ENCODE measurements around the gene ST7. TPM values are rescaled to one million over a fixed set of nuclear protein-coding genes. Genes with fewer than 3 reads are reported as not detected.
A peak's percentile ranks its signal among the peaks of the same experiment; 100 is the strongest.

ST7 gene
- total RNA-seq, 2 experiments from 2014 or later = 4.9 to 5.4 TPM

GRCh38 chr7:117012696-117013095 lies 59.4 kb downstream of the ST7 start:
- peak; percentile 59 for ATAC-seq (ENCODE audit: poor library complexity)

DNA sequence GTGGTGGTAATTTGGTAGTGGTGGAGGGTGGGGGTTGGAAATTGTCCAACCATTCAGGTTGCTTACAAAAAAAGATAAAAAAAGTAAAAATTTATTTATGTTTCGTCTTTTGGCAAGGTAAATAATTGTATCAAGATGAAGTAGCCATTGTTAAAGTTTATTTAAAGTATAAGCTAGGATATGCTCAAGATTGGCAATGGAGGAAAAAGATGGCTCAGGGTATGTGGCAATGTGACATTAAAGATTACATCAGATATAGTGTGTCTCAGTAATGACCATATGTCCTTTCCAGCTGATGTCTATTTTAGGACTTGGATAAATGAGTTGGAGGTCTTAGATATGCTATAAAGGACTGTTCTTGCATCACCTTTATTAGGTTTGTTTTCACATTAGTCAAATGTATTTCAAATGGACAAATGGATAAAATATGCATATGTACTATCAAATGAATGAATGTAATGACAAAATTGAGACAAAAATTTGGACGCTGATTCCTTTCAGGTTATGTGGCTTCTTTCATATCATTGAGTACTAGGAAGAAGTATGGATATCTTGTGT lies 60.9 kb downstream of the ST7 start:
- no peaks in the 10 kb centered on the region for H3K9me3 ChIP-seq (ENCODE audit: control insufficient read depth in 1 of 2, insufficient read depth in 1 of 2, low read length in 2 of 2)
- no peaks in the 10 kb centered on the region for H3K36me3 Mint-ChIP-seq (ENCODE audit: low read depth)
- no peak overlapping the region for H3K27ac Mint-ChIP-seq
- H3K27me3 ChIP-seq (ENCODE audit: control insufficient read depth in 1 of 2, insufficient read depth in 2 of 2, low read length in 2 of 2) = no peaks in the 10 kb centered on the region
- CTCF ChIA-PET = no interaction called here
- H3K27ac ChIP-seq (ENCODE audit: low read depth in 1 of 2, low read length in 2 of 2) = no peak overlapping the region
- DNase-seq = no peak
- no peak overlapping the region for H3K4me3 ChIP-seq (ENCODE audit: low read length)
- H3K4me1 ChIP-seq (ENCODE audit: insufficient read depth, low read length) = peaks cover 18% of the 10 kb centered on the region
- no peak for TF ChIP-seq CTCF (IDR thresholded peaks at IDR 0.05)
- no peak for ATAC-seq (ENCODE audit: poor library complexity)
- H3K4me3 Mint-ChIP-seq = no peak overlapping the region
- POLR2A ChIA-PET = interaction anchor here (0.7 kb wide), 1 partner anchor 97 kb away, joined by 3 read pairs; no protein-coding TSS in a partner anchor
- no peaks in the 10 kb centered on the region for H3K9me3 Mint-ChIP-seq
- H3K36me3 ChIP-seq (ENCODE audit: insufficient read depth, low read length) = no peaks in the 10 kb centered on the region
- no peaks in the 10 kb centered on the region for H3K27me3 Mint-ChIP-seq
- intact Hi-C loops (cut with DNase I, micrococcal nuclease) = no loop called here
- peaks cover 59% of the 10 kb centered on the region for H3K4me1 Mint-ChIP-seq (ENCODE audit: low read depth)

More at GRCh38 chr7:117012696-117013095, 59.4 kb downstream of the ST7 start:
- Histone ChIP-seq H3K9me3 (ENCODE audit: control insufficient read depth in 1 of 2, insufficient read depth in 1 of 2, low read length in 2 of 2) (no peaks in the 10 kb centered on the region), H3K36me3 (ENCODE audit: insufficient read depth, low read length) (no peaks in the 10 kb centered on the region), H3K27ac (ENCODE audit: low read depth in 1 of 2, low read length in 2 of 2) (no peak overlapping the region), H3K27me3 (ENCODE audit: control insufficient read depth in 1 of 2, insufficient read depth in 2 of 2, low read length in 2 of 2) (no peaks in the 10 kb centered on the region), H3K4me3 (ENCODE audit: low read length) (no peak overlapping the region), H3K4me1 (ENCODE audit: insufficient read depth, low read length) (peaks cover 18% of the 10 kb centered on the region)
- ChIA-PET CTCF (interaction anchor here (0.7 to 2.5 kb wide), 3 partner anchors 24 to 82 kb away, joined by 3 to 10 read pairs (median 6); no protein-coding TSS in a partner anchor), POLR2A (interaction anchor here (0.7 kb wide), 2 partner anchors 23 to 71 kb away, joined by 3 read pairs; no protein-coding TSS in a partner anchor)
- DNase-seq = peak in 3 of 14 experiments; percentile 32 to 57 (median 52)
- Mint-ChIP-seq H3K9me3 (no peaks in the 10 kb centered on the region), H3K27ac (no peak overlapping the region), H3K27me3 (no peaks in the 10 kb centered on the region), H3K36me3 (ENCODE audit: low read depth) (no peaks in the 10 kb centered on the region), H3K4me3 (no peak overlapping the region), H3K4me1 (ENCODE audit: low read depth) (peaks cover 74% of the 10 kb centered on the region)
- TF ChIP-seq CTCF (IDR thresholded peaks at IDR 0.05) = peak; percentile 54
- intact Hi-C loops (cut with DNase I, micrococcal nuclease) = loop anchor here (2.0 kb wide), 3 partner anchors 24 to 82 kb away; no protein-coding TSS in a partner anchor

GRCh38 chr7:117014673-117015133 lies 61.4 kb downstream of the ST7 start:
- ATAC-seq (ENCODE audit: poor library complexity) = peak; percentile 52
- intact Hi-C loops (cut with DNase I, micrococcal nuclease) = no loop called here
- DNase-seq = peak in 4 of 14 experiments; percentile 15 to 44 (median 33)
- Histone ChIP-seq H3K4me3 (ENCODE audit: low read length) (peak overlapping the region; percentile 4), H3K9me3 (ENCODE audit: control insufficient read depth in 1 of 2, insufficient read depth in 1 of 2, low read length in 2 of 2) (no peaks in the 10 kb centered on the region), H3K4me1 (ENCODE audit: insufficient read depth, low read length) (peaks cover 15% of the 10 kb centered on the region), H3K36me3 (ENCODE audit: insufficient read depth, low read length) (no peaks in the 10 kb centered on the region), H3K27ac (ENCODE audit: low read depth in 1 of 2, low read length in 2 of 2) (no peak overlapping the region), H3K27me3 (ENCODE audit: control insufficient read depth in 1 of 2, insufficient read depth in 2 of 2, low read length in 2 of 2) (no peaks in the 10 kb centered on the region)
- H3K4me1 Mint-ChIP-seq (ENCODE audit: low read depth) = peaks cover 54% of the 10 kb centered on the region
- no peaks in the 10 kb centered on the region for H3K36me3 Mint-ChIP-seq (ENCODE audit: low read depth)
- ChIA-PET CTCF (no interaction called here), POLR2A (interaction anchor here (0.7 kb wide), 1 partner anchor 97 kb away, joined by 3 read pairs; no protein-coding TSS in a partner anchor)
- no peak overlapping the region for H3K27ac Mint-ChIP-seq
- H3K9me3 Mint-ChIP-seq = no peaks in the 10 kb centered on the region
- no peaks in the 10 kb centered on the region for H3K27me3 Mint-ChIP-seq
- no peak for TF ChIP-seq CTCF (IDR thresholded peaks at IDR 0.05)
- no peak overlapping the region for H3K4me3 Mint-ChIP-seq
